IMR-90 (cell line): ENCODE results near the gene MT1A. TPM values are rescaled to one million over a fixed set of nuclear protein-coding genes. Genes with fewer than 3 reads are reported as not detected.

Experiments used
- ATAC-seq: fragments of 200-7000 bp; cut with Tn5 transposase; 2 replicates; pipeline ENCODE4 v1.9.1; 2020; ENCODE audit warnings: low read depth, mild to moderate bottlenecking, moderate library complexity
- BruUV-seq: library from RNA; stranded (reverse); fragments of 400-500 nt; replicated peaks from 2 replicates; lab custom pipeline; 2021; lab: Mats Ljungman, UMichigan
- CTCF ChIA-PET: fragments of 300-600 bp; formaldehyde crosslinking; extraction: SDS; loops from one replicate; lab custom pipeline; 2021; ENCODE audit warnings: antibody characterized with exemption; lab: Yijun Ruan, JAX
- POLR2A ChIA-PET: fragments of 300-600 bp; sonication (Branson Sonifier 250); formaldehyde crosslinking; loops from one replicate; lab custom pipeline; 2022; ENCODE audit warnings: antibody characterized with exemption; ENCODE audit not compliant: unreplicated experiment; lab: Charles Lee
- DNase-seq: peaks from one replicate; pipeline ENCODE4 v3.0.0; 2013
- H2AFZ ChIP-seq: replicated peaks from 2 replicates; pipeline ENCODE3; 2013; ENCODE audit warnings: low read length, mild to moderate bottlenecking; ENCODE audit not compliant: poor library complexity
- H2AK5ac ChIP-seq: 2 replicates; pipeline ENCODE4 v1.6.1; 2013; ENCODE audit warnings: low read depth, low read length, inconsistent platforms
- H2AK9ac ChIP-seq: replicated peaks from 2 replicates; pipeline ENCODE3; 2013; ENCODE audit warnings: mild to moderate bottlenecking, low read depth, low read length, moderate library complexity; ENCODE audit not compliant: poor library complexity
- H2BK120ac ChIP-seq: 2 replicates; pipeline ENCODE4 v1.6.1; 2013; ENCODE audit warnings: low read depth, low read length, inconsistent platforms
- H2BK15ac ChIP-seq: 3 replicates; pipeline ENCODE4 v1.6.1; 2013; ENCODE audit warnings: low read depth, low read length, inconsistent platforms
- H2BK20ac ChIP-seq: 2 replicates; pipeline ENCODE4 v1.6.1; 2013; ENCODE audit warnings: low read depth, mild to moderate bottlenecking, inconsistent platforms, low read length, moderate library complexity
- H2BK5ac ChIP-seq: 2 replicates; pipeline ENCODE4 v1.6.1; 2013; ENCODE audit warnings: mild to moderate bottlenecking, low read depth, low read length, inconsistent platforms; ENCODE audit not compliant: poor library complexity, severe bottlenecking
- H3K14ac ChIP-seq: replicated peaks from 2 replicates; pipeline ENCODE4 v1.6.1; 2013; ENCODE audit warnings: low read depth, low read length, inconsistent platforms
- H3K18ac ChIP-seq: 2 replicates; pipeline ENCODE4 v1.6.1; 2013; ENCODE audit warnings: low read depth, low read length, control low read depth
- H3K23ac ChIP-seq: 2 replicates; pipeline ENCODE4 v1.6.1; 2013; ENCODE audit warnings: low read depth, low read length, inconsistent platforms
- H3K27ac ChIP-seq: 2 replicates; pipeline ENCODE4 v1.5.1; 2013; ENCODE audit warnings: mild to moderate bottlenecking, control low read depth, low read length; ENCODE audit not compliant: insufficient read depth
- H3K27me3 ChIP-seq: 2 replicates; pipeline ENCODE4 v1.6.1; 2013; ENCODE audit warnings: low read length; ENCODE audit not compliant: control insufficient read depth, insufficient read depth
- H3K36me3 ChIP-seq: 2 replicates; pipeline ENCODE4 v1.6.1; 2013; ENCODE audit warnings: low read length, mixed read lengths; ENCODE audit not compliant: control insufficient read depth, insufficient read depth
- H3K4ac ChIP-seq: 2 replicates; pipeline ENCODE4 v1.6.1; 2013; ENCODE audit warnings: low read depth, low read length, inconsistent platforms
- H3K4me1 ChIP-seq: 2 replicates; pipeline ENCODE4 v1.6.1; 2013; ENCODE audit warnings: low read length, mixed read lengths; ENCODE audit not compliant: control insufficient read depth, insufficient read depth
- H3K4me2 ChIP-seq: 2 replicates; pipeline ENCODE4 v1.6.1; 2013; ENCODE audit warnings: low read depth, mild to moderate bottlenecking, control low read depth, low read length, moderate library complexity
- H3K4me3 ChIP-seq: 2 replicates; pipeline ENCODE4 v1.5.1; 2013; ENCODE audit warnings: low read depth, mild to moderate bottlenecking, control low read depth, low read length, moderate library complexity; ENCODE audit not compliant: insufficient read depth
- H3K56ac ChIP-seq: 2 replicates; pipeline ENCODE4 v1.6.1; 2013; ENCODE audit warnings: low read length, inconsistent platforms; ENCODE audit not compliant: insufficient read depth; ENCODE audit errors: extremely low read depth
- H3K79me1 ChIP-seq, 2 experiments: 2 replicates each; pipeline ENCODE4 v1.6.1; 2013; ENCODE audit warnings: low read length in 2 of 2, inconsistent platforms in 1 of 2, low read depth in 1 of 2
- H3K9ac ChIP-seq: 2 replicates; pipeline ENCODE4 v1.6.1; 2013; ENCODE audit warnings: low read depth, low read length, control low read depth
- H3K9me1 ChIP-seq: 2 replicates; pipeline ENCODE4 v1.6.1; 2013; ENCODE audit warnings: low read length, inconsistent platforms; ENCODE audit not compliant: insufficient read depth
- H3K9me3 ChIP-seq: 2 replicates; pipeline ENCODE4 v1.6.1; 2013; ENCODE audit warnings: low read length; ENCODE audit not compliant: control insufficient read depth, insufficient read depth
- H4K20me1 ChIP-seq: 2 replicates; pipeline ENCODE4 v1.6.1; 2013; ENCODE audit warnings: low read length, inconsistent platforms; ENCODE audit not compliant: insufficient read depth
- H4K5ac ChIP-seq: 2 replicates; pipeline ENCODE4 v1.6.1; 2013; ENCODE audit warnings: mild to moderate bottlenecking, low read depth, low read length, control low read depth
- H4K8ac ChIP-seq, 2 experiments: 2 replicates each; pipeline ENCODE4 v1.6.1; 2013; ENCODE audit warnings: low read depth in 2 of 2, low read length in 2 of 2, control low read depth in 1 of 2, inconsistent platforms in 1 of 2
- H4K91ac ChIP-seq: 2 replicates; pipeline ENCODE4 v1.6.1; 2013; ENCODE audit warnings: low read depth, low read length, inconsistent platforms; ENCODE audit not compliant: insufficient read depth
- CEBPB ChIP-seq: IDR thresholded peaks from 2 replicates; pipeline ENCODE4 v1.6.1; 2012; ENCODE audit warnings: low read depth, low read length, improper control_type of control experiment
- CTCF ChIP-seq: conservative IDR thresholded peaks from 2 replicates; pipeline ENCODE4 v1.5.1; 2012; ENCODE audit warnings: mild to moderate bottlenecking, low read depth, low read length, improper control_type of control experiment
- MAZ ChIP-seq: IDR thresholded peaks from 2 replicates; pipeline ENCODE4 v1.6.1; 2012; ENCODE audit warnings: low read depth, mild to moderate bottlenecking, low read length, improper control_type of control experiment, moderate library complexity, borderline replicate concordance
- POLR2A ChIP-seq: IDR thresholded peaks from 2 replicates; pipeline ENCODE4 v1.6.1; 2012; ENCODE audit warnings: mild to moderate bottlenecking, low read depth, low read length
- RAD21 ChIP-seq: IDR thresholded peaks from 2 replicates; pipeline ENCODE4 v1.6.1; 2012; ENCODE audit warnings: low read length, improper control_type of control experiment
- RCOR1 ChIP-seq: IDR thresholded peaks from 2 replicates; pipeline ENCODE4 v1.6.1; 2012; ENCODE audit warnings: mild to moderate bottlenecking, low read length, improper control_type of control experiment; ENCODE audit not compliant: insufficient replicate concordance
- RFX5 ChIP-seq: IDR thresholded peaks from 2 replicates; pipeline ENCODE4 v1.8.0; 2012; ENCODE audit warnings: low read depth, mild to moderate bottlenecking, low read length, moderate library complexity
- WGBS, 2 experiments: methylation state at CpG; one replicate each; pipeline versions ENCODE4 v1.1.5 to v1.1.7; 2013; ENCODE audit warnings: missing lambda C conversion rate in 2 of 2; ENCODE audit not compliant: insufficient read length in 1 of 2; ENCODE audit errors: extremely low coverage in 2 of 2; 5-methylcytosine and 5-hydroxymethylcytosine counted together
- dilution Hi-C: fragments of 300-500 bp; cut with HindIII; formaldehyde crosslinking; loops from one replicate; pipeline ENCODE4 v1.14.3; 2018; ENCODE audit warnings: low sequenced_read_pairs; ENCODE audit not compliant: unreplicated experiment
- in situ Hi-C: fragments of 300-500 bp; cut with MboI; formaldehyde crosslinking; loops from 3 replicates; pipeline ENCODE4 v1.14.3; 2019; ENCODE audit warnings: low sequenced_read_pairs, inconsistent platforms, mixed read lengths
- intact Hi-C: fragments of 100-400 bp; cut with micrococcal nuclease; formaldehyde crosslinking; loops from 2 replicates; pipeline ENCODE4 v1.10.0; 2022
- polyA plus RNA-seq, 3 experiments: library from polyadenylated mRNA; depleted of rRNA; stranded (reverse); fragments of >200 nt; gene quantifications; 2 replicates each; pipeline ENCODE4 v1.2.3, GENCODE V29; 2012; ENCODE audit warnings: low replicate concordance in 1 of 3
- total RNA-seq: library from RNA; depleted of rRNA; stranded (reverse); fragments of >200 nt; gene quantifications from 2 replicates; pipeline ENCODE4 v1.2.3, GENCODE V29; 2012
- TF ChIP-seq, protein P1 (sequence below): fragments of 150-350 bp; IDR thresholded peaks from 2 replicates; pipeline ENCODE4 v1.6.1; 2016; ENCODE audit warnings: low read depth, mild to moderate bottlenecking, low read length, moderate library complexity, borderline replicate concordance
- TF ChIP-seq, protein P2 (sequence below): fragments of 150-350 bp; IDR thresholded peaks from 2 replicates; pipeline ENCODE4 v1.6.1; 2017; ENCODE audit warnings: mild to moderate bottlenecking, antibody characterized with exemption, low read length, low read depth

MT1A gene
- total and polyA plus RNA-seq, 2 of the 4 experiments (the other 2 are of a cell fraction): 1.6 TPM; not detected in 1

DNA sequence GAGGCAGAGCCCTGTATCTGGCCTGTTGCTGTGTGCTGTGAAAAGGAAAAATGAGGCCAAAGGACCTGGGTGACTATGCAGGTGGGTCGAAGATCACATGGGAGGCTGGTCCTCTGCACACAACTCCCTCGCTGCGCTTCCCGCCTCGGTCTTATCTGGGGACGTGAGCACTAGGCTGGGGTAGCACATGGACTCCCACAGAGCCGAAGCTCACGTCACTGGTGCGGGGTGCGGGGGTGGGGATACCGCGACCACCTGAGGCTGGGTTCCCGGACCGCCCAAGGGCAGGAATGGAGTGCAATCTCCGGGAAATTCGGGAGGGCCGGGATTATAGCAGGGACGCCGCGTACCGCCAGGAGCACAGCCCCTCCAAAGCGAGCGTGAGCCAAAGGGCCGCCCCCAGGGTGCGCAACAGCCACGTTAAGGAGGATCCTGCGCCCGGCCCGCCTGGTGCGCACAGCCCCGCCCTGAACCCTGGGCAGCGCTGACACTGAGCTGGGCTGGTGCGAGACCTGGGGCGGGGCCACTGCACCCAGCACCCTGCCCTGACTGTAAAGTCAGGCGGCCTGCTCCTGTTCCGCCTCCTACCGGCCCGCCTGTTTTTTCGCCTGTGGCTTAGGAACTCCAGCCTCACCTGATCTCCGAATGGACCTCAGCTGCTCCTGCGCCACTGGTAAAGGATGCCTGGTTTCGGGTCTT lies 4.8 kb downstream of the MT1A start:
- ChIA-PET POLR2A (no interaction called here), CTCF (no interaction called here)
- H4K5ac ChIP-seq: no peak overlapping the region
- no peak overlapping the region for H2BK20ac ChIP-seq
- intact Hi-C loops (no loop called here), in situ Hi-C loops (no loop called here), dilution Hi-C loops (no loop called here)
- H2BK120ac ChIP-seq: no peak overlapping the region
- no peak overlapping the region for H2BK5ac ChIP-seq
- no peak overlapping the region for H3K9ac ChIP-seq
- H2AK5ac ChIP-seq: no peak overlapping the region
- no peak overlapping the region for H4K91ac ChIP-seq
- DNase-seq (no peak), ATAC-seq (peak; percentile 83)
- H3K18ac ChIP-seq: no peak overlapping the region
- H4K20me1 ChIP-seq: no peaks in the 10 kb centered on the region; the same call in 1 of the 2 replicates
- H3K27me3 ChIP-seq: peaks cover 90% of the 10 kb centered on the region
- H4K8ac ChIP-seq: no peak overlapping the region
- no TSS peak for BruUV-seq
- 7% methylated on average over 22 of the region's 42 CpGs; no CpG with 5 or more reads in 1 of the 2 experiments for WGBS, 2 experiments
- peak overlapping the region; percentile 23; the same call in 1 of the 2 replicates for H3K4me2 ChIP-seq
- TF ChIP-seq RAD21: no peak
- no peak for TF ChIP-seq POLR2A
- no peak for TF ChIP-seq MAZ
- TF ChIP-seq RFX5: no peak
- no peak for TF ChIP-seq RCOR1
- peak; percentile 9; the same call in 1 of the 2 replicates for TF ChIP-seq CTCF
- no peak for TF ChIP-seq CEBPB
- TF ChIP-seq, protein P1, sequence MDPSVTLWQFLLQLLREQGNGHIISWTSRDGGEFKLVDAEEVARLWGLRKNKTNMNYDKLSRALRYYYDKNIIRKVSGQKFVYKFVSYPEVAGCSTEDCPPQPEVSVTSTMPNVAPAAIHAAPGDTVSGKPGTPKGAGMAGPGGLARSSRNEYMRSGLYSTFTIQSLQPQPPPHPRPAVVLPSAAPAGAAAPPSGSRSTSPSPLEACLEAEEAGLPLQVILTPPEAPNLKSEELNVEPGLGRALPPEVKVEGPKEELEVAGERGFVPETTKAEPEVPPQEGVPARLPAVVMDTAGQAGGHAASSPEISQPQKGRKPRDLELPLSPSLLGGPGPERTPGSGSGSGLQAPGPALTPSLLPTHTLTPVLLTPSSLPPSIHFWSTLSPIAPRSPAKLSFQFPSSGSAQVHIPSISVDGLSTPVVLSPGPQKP: no peak
- TF ChIP-seq, protein P2, sequence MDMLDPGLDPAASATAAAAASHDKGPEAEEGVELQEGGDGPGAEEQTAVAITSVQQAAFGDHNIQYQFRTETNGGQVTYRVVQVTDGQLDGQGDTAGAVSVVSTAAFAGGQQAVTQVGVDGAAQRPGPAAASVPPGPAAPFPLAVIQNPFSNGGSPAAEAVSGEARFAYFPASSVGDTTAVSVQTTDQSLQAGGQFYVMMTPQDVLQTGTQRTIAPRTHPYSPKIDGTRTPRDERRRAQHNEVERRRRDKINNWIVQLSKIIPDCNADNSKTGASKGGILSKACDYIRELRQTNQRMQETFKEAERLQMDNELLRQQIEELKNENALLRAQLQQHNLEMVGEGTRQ: no peak
- no peaks in the 10 kb centered on the region; the same call in 1 of the 2 replicates for H3K4me1 ChIP-seq
- no peak overlapping the region for H3K14ac ChIP-seq
- H3K36me3 ChIP-seq: no peaks in the 10 kb centered on the region
- no peak overlapping the region for H3K4me3 ChIP-seq
- H3K79me1 ChIP-seq: no peaks in the 10 kb centered on the region
- H3K9me3 ChIP-seq: 0 out of 2 replicates have a peak, but pooled peaks cover 2% of the 10 kb centered on the region
- no peak overlapping the region for H2BK15ac ChIP-seq
- H2AFZ ChIP-seq: peak overlapping the region; percentile 83
- no peak overlapping the region for H3K56ac ChIP-seq
- H3K4ac ChIP-seq: no peak overlapping the region
- H2AK9ac ChIP-seq: no peak overlapping the region
- H3K23ac ChIP-seq: no peak overlapping the region
- 0 out of 2 replicates have a peak, but pooled peaks cover 3% of the 10 kb centered on the region for H3K9me1 ChIP-seq
- H3K27ac ChIP-seq: no peak overlapping the region
